ENCODE measurements around the gene MYO1G. TPM values are rescaled to one million over a fixed set of nuclear protein-coding genes. Genes with fewer than 3 reads are reported as not detected.

Gene MYO1G
- total RNA-seq, 2 experiments from 2014 or later: 572 to 576 TPM

Other genes with a start within 250 kb of the MYO1G start
- 10 to 100 TPM; 85.2 to 91.4 TPM for gene ZMIZ2, start 230.2 kb downstream of the MYO1G start, total RNA-seq
- 1,000 to 10,000 TPM; 2,032 to 2,102 TPM for gene PPIA, start 182.3 kb downstream of the MYO1G start, total RNA-seq
- gene H2AZ2, start 130.9 kb downstream of the MYO1G start, total RNA-seq: 100 to 1,000 TPM; 322 to 330 TPM
- 10 to 100 TPM; 27.7 to 29.3 TPM for gene PURB, start 93.5 kb downstream of the MYO1G start, total RNA-seq
- gene CCM2, start 21.2 kb upstream of the MYO1G start, total RNA-seq: 100 to 1,000 TPM; 130 to 134 TPM
- under 1 TPM in 1 of 2 experiments, not detected in 1; 0.60 TPM for gene NACAD, start 110.0 kb upstream of the MYO1G start, total RNA-seq
- 100 to 1,000 TPM in 1 of 2 experiments, 10 to 100 TPM in 1; 98.8 to 103 TPM for gene TBRG4, start 132.7 kb upstream of the MYO1G start, total RNA-seq
- gene RAMP3, start 178.8 kb upstream of the MYO1G start, total RNA-seq: not detected

Measured in activated CD4-positive, alpha-beta memory T cell treated with anti-CD3 and anti-CD28 coated beads, Interleukin-2, amount 10 ng/mL, durations not matched to agents 7 days and 5 days (primary cell).